Stomach (tissue), 9 donors: Measurements from ENCODE around the gene UTP14C. TPM values are rescaled to one million over a fixed set of nuclear protein-coding genes. Genes with fewer than 3 reads are reported as not detected.
"Not testable (repeated sequence)": the region's sequence is repeated elsewhere in the genome, so short reads cannot be mapped to it uniquely, and the experiment has no call there.

Experiments
- DNase-seq, 2 donors: peaks; one replicate each; pipeline versions ENCODE4 v3.0.0 to v3.0.0-alpha.2; 2013 to 2019
- H3K27ac ChIP-seq, 5 donors: fragments of 200-600 bp in 4 of 5; sonication (generic) in 4 of 5; one replicate each; pipeline ENCODE4 v1.5.1; 2013 to 2019; ENCODE audit warnings: mild to moderate bottlenecking in 1 of 5, moderate library complexity in 1 of 5
- H3K27me3 ChIP-seq, 3 donors: fragments of 200-600 bp; sonication (generic); one replicate each; pipeline ENCODE4 v1.5.1; 2017 to 2019; ENCODE audit warnings: mixed run types in 1 of 3
- H3K36me3 ChIP-seq, 4 donors: fragments of 200-600 bp; sonication (generic); 1 replicate in 3 of 4; 2 replicates in 1 of 4; pipeline ENCODE4 v1.5.1; 2016 to 2019
- H3K4me1 ChIP-seq, 4 donors: fragments of 200-600 bp; sonication (generic); one replicate each; pipeline ENCODE4 v1.5.1; 2016 to 2019
- H3K4me3 ChIP-seq, 4 donors: fragments of 200-600 bp; sonication (generic) in 3 of 4; one replicate each; pipeline ENCODE4 v1.5.1; 2016 to 2019; ENCODE audit warnings: mild to moderate bottlenecking in 1 of 4
- H3K9me3 ChIP-seq, 4 donors: fragments of 200-600 bp; sonication (generic); one replicate each; pipeline ENCODE4 v1.5.1; 2016 to 2019
- EP300 ChIP-seq: sonication (generic); formaldehyde crosslinking; IDR thresholded peaks from one replicate; pipeline ENCODE4 v1.6.1; 2017; ENCODE audit warnings: antibody characterized with exemption
- POLR2A ChIP-seq, 4 donors: fragments of 450-650 bp; IDR thresholded peaks; one replicate each; pipeline ENCODE4 v1.6.1; 2016; ENCODE audit warnings: antibody characterized with exemption in 4 of 4, control low read depth in 2 of 4, mild to moderate bottlenecking in 1 of 4, moderate library complexity in 1 of 4
- POLR2AphosphoS5 ChIP-seq, 3 donors: sonication (generic); formaldehyde crosslinking; IDR thresholded peaks; one replicate each; pipeline ENCODE4 v1.6.1; 2016; ENCODE audit warnings: antibody characterized with exemption in 3 of 3
- WGBS, 5 donors: extraction: QIAGEN DNeasy Blood & Tissue Kit in 3 of 5; methylation state at CpG; one replicate each; pipeline versions ENCODE4 v1.1.5 to v1.1.7; 2013 to 2018; 5-methylcytosine and 5-hydroxymethylcytosine counted together
- intact Hi-C: fragments of 100-400 bp; cut with DNase I; formaldehyde crosslinking; loops from one replicate; pipeline ENCODE4 v1.15.1; 2023; ENCODE audit warnings: low total_unique reads
- polyA plus RNA-seq, 3 donors: library from polyadenylated mRNA; stranded (reverse); fragments of 200-250 nt; gene quantifications; one replicate each; pipeline ENCODE4 v1.2.3, GENCODE V29; 2013
- total RNA-seq, 5 donors: library from RNA; depleted of rRNA; stranded (reverse); fragments of >200 nt; gene quantifications; one replicate each; pipeline versions ENCODE4 v1.1.0 to v1.2.3, GENCODE V29; 2014 to 2016
- TF ChIP-seq, protein P1 (sequence below), 7 experiments: fragments of 450-650 bp in 4 of 7; fragments of 200-600 bp in 3 of 7; sonication (generic) in 3 of 7; IDR thresholded peaks; one replicate each; pipeline ENCODE4 v1.5.1; 2016 to 2019; ENCODE audit warnings: antibody characterized with exemption in 7 of 7, control low read depth in 2 of 7, mild to moderate bottlenecking in 1 of 7
- donor health status: healthy with polysubstance abuse.
- donor health status: Bipolar disorder and iron deficiency.
- donor health status: healthy.

The UTP14C gene
- total and polyA plus RNA-seq, 8 donors, result 2.3 to 21.7 (median 5.3) TPM

GRCh38 chr13:51977625-51978024, 46.9 kb upstream of the UTP14C start:
- Histone ChIP-seq H3K36me3 (peaks cover 0 to 10% (median 2%) of the 10 kb centered on the region in 4 donors), H3K4me3 (no peak overlapping the region), H3K4me1 (peaks cover 0 to 8% (median 0%) of the 10 kb centered on the region in 4 donors), H3K27ac (no peak overlapping the region), H3K9me3 (no peaks in the 10 kb centered on the region), H3K27me3 (no peaks in the 10 kb centered on the region)
- intact Hi-C loops, result no loop called here
- TF ChIP-seq EP300 (no peak), POLR2AphosphoS5 (IDR thresholded peaks at IDR 0.05) (no peak), POLR2A (IDR thresholded peaks at IDR 0.05) (no peak)
- TF ChIP-seq, protein P1, sequence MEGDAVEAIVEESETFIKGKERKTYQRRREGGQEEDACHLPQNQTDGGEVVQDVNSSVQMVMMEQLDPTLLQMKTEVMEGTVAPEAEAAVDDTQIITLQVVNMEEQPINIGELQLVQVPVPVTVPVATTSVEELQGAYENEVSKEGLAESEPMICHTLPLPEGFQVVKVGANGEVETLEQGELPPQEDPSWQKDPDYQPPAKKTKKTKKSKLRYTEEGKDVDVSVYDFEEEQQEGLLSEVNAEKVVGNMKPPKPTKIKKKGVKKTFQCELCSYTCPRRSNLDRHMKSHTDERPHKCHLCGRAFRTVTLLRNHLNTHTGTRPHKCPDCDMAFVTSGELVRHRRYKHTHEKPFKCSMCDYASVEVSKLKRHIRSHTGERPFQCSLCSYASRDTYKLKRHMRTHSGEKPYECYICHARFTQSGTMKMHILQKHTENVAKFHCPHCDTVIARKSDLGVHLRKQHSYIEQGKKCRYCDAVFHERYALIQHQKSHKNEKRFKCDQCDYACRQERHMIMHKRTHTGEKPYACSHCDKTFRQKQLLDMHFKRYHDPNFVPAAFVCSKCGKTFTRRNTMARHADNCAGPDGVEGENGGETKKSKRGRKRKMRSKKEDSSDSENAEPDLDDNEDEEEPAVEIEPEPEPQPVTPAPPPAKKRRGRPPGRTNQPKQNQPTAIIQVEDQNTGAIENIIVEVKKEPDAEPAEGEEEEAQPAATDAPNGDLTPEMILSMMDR (IDR thresholded peaks at IDR 0.05), result no peak
- DNase-seq, result no peak
- WGBS, 5 donors, result 95 to 98% (median 96%) methylated on average over 5 of the region's 5 CpGs

GRCh38 chr13:51978796-51979556, 45.5 kb upstream of the UTP14C start:
- Histone ChIP-seq H3K9me3 (no peaks in the 10 kb centered on the region), H3K27ac (no peak overlapping the region), H3K36me3 (peaks cover 0 to 7% (median 1%) of the 10 kb centered on the region in 4 donors), H3K27me3 (no peaks in the 10 kb centered on the region), H3K4me3 (no peak overlapping the region), H3K4me1 (peaks cover 0 to 8% (median 0%) of the 10 kb centered on the region in 4 donors)
- peak in 1 of 2 donors; percentile 79 for DNase-seq
- intact Hi-C loops, result no loop called here
- no peak for TF ChIP-seq POLR2A (IDR thresholded peaks at IDR 0.05)
- no peak for TF ChIP-seq POLR2AphosphoS5 (IDR thresholded peaks at IDR 0.05)
- TF ChIP-seq, protein P1 (IDR thresholded peaks at IDR 0.05), result no peak
- TF ChIP-seq EP300, result no peak
- WGBS, 5 donors, result 43 to 81% (median 72%) methylated on average over 5 of the region's 5 CpGs

GRCh38 chr13:51980908-51981307, 43.6 kb upstream of the UTP14C start:
- H3K27me3 ChIP-seq, result no peaks in the 10 kb centered on the region
- DNase-seq, result no peak
- H3K36me3 ChIP-seq, result no peaks in the 10 kb centered on the region
- H3K9me3 ChIP-seq, result no peaks in the 10 kb centered on the region
- no peak overlapping the region for H3K27ac ChIP-seq
- intact Hi-C loops, result no loop called here
- H3K4me3 ChIP-seq, result no peak overlapping the region
- TF ChIP-seq, protein P1 (IDR thresholded peaks at IDR 0.05), result no peak
- TF ChIP-seq EP300, result no peak
- no peak for TF ChIP-seq POLR2A (IDR thresholded peaks at IDR 0.05)
- TF ChIP-seq POLR2AphosphoS5 (IDR thresholded peaks at IDR 0.05), result no peak
- peaks cover 0 to 8% (median 0%) of the 10 kb centered on the region in 4 donors for H3K4me1 ChIP-seq
- 52 to 69% (median 59%) methylated on average over 4 of the region's 4 CpGs for WGBS, 5 donors

- TF ChIP-seq, protein P1 (IDR thresholded peaks at IDR 0.05), result no peak
- no peak for TF ChIP-seq POLR2A (IDR thresholded peaks at IDR 0.05)
- no peak for TF ChIP-seq POLR2AphosphoS5 (IDR thresholded peaks at IDR 0.05)
- TF ChIP-seq EP300, result no peak
- 76 to 80% (median 78%) methylated on average over 4 of the region's 4 CpGs for WGBS, 5 donors
These were observed 43.1 kb upstream of the UTP14C start for GRCh38 chr13:51981355-51981754.

DNA sequence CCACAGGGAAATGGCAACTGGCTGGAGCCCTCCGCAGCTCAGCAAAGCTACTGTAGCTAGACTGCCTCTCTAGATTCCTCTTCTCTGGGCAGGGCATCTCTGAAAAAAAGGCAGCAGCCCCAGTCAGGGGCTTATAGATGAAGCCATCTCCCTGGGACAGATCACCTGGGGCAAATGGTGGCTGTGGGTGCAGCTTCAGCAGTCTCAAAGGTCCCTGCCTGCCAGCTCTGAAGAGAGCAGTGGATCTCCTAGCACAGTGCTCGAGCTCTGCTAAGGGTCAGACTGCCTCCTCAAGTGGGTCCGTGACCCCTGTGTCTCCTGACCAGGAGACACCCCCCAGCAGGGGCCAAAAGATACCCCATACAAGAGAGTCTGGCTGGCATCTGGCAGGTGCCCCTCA, 41.2 kb upstream of the UTP14C start:
- H3K27me3 ChIP-seq, H3K9me3 ChIP-seq, H3K27ac ChIP-seq, H3K36me3 ChIP-seq, H3K4me1 ChIP-seq, intact Hi-C loops, DNase-seq, H3K4me3 ChIP-seq: not testable (repeated sequence)
- 87 to 91% (median 90%) methylated on average over 3 of the region's 3 CpGs for WGBS, 5 donors

More at GRCh38 chr13:51981355-51981754, 43.1 kb upstream of the UTP14C start:
- intact Hi-C loops, result no loop called here
- no peak for DNase-seq
- no peak overlapping the region for H3K4me3 ChIP-seq
- peaks cover 0 to 8% (median 0%) of the 10 kb centered on the region in 4 donors for H3K4me1 ChIP-seq
- H3K36me3 ChIP-seq, result no peaks in the 10 kb centered on the region
- no peaks in the 10 kb centered on the region for H3K27me3 ChIP-seq
- no peak overlapping the region for H3K27ac ChIP-seq
- H3K9me3 ChIP-seq, result no peaks in the 10 kb centered on the region

GRCh38 chr13:51984904-51985303, 39.6 kb upstream of the UTP14C start:
- H3K27ac ChIP-seq, H3K4me3 ChIP-seq, DNase-seq, intact Hi-C loops, H3K27me3 ChIP-seq, H3K36me3 ChIP-seq, H3K4me1 ChIP-seq, H3K9me3 ChIP-seq: not testable (repeated sequence)
- 85 to 92% (median 91%) methylated on average over 4 of the region's 4 CpGs for WGBS, 5 donors
